Iris pigment epithelial cell (primary cell): ENCODE results near the gene PRKAR2B.
A peak's percentile ranks its signal among the peaks of the same experiment; 100 is the strongest.
"Not testable (repeated sequence)": the region's sequence is repeated elsewhere in the genome, so short reads cannot be mapped to it uniquely, and the experiment has no call there.

ENCODE experiments used
- DNase-seq: peaks from one replicate; pipeline ENCODE4 v3.0.0-alpha.2; 2011; ENCODE audit warnings: low read depth

The PRKAR2B gene

DNA sequence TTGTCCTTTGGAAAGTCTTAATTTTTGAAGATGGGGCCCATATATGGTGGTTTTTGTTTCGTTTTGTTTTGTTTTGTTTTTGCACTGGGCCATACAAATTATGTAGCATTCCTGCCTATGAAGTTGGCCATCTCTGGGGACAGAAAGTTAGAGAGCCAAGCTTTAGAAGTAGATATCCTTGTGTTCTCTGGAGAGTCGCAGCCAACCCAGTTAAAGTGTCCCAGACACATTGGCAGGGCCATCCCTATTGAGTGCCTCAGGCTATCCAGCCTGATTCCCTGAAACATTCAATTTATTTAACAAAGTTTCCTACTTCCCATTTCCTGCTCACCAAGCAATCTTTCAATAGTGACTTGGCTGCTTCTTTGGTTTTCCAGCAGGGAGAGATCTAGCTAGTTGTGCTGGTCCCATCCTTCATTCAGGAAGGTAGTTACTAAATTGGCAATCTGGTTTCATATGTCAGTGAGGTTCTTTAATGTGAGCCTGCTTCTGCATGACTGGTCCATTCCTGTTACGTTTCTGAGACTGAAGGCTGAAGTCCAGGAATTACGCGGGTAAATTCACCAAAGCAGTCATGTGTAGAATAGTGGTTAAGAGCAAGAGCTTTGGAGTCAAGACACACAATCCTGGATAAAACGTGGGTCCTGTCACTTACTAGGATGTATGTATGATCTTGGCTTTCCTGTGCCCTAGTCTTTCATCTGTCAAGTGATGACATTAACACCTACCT is 75.0 kb downstream of the PRKAR2B start:
- peak; percentile 12 for DNase-seq

DNA sequence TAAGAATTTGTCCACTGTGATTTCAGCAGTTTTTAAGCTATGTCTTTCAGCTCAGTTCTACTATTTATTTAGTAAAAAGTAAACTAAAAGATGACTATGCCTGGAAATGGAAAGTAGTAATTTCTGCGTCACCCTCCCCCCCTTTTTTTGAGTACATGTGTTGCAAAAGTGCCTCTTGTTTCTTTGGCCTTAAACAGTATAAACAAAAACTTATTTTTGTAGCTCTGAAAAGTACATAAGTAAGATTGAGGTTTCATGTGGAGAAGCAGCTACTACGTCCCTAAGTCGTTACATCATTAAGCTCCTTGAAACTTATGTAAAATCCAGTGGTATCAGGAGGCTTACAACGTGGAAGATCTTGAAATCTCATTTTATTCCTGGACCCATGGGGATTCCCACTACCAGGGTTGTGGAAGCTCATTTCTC is 78.0 kb downstream of the PRKAR2B start:
- peak; percentile 79 for DNase-seq

DNA sequence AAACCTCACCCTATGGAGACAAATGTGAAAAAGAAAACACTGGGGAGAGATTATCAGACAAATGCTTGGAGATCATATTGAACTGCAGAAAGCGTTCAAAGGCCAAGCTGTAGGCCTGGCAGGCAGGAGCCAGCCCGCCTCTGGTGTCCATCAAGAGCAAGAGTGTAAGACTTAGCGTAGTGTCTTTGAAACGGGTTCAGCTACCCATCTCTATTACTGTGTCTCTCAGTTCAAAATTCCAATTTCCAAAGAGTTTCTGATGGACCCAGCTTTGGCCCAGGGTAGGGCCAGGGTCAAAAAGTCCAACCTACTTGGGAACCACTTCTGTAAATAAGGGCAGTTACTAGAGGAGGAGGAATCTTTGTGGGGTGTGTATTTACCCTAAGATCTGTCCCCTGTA is 78.9 kb downstream of the PRKAR2B start:
- no peak for DNase-seq

DNA sequence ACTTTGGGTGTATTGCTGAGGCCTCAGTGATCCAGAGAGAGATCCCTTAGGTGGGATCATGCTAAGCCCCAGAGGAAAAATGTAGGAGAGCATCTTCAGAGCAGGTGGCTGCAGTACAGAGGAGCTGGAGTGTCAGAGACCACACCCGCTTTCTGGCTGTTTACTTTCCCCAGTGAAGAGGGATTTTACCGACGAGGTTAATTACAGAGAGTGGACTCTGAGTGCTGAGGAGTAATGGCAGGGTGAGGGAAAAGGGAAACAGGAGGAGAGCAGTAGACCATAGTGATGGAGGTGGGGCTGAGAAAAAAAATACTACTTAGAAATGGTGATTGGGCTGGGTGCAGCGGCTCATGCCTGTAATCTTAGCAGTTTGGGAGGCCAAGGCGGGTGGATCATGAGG is 81.0 kb downstream of the PRKAR2B start:
- DNase-seq = no peak

- no peak for DNase-seq
These were observed 83.7 kb downstream of the PRKAR2B start for GRCh38 chr7:107128217-107128616.

DNA sequence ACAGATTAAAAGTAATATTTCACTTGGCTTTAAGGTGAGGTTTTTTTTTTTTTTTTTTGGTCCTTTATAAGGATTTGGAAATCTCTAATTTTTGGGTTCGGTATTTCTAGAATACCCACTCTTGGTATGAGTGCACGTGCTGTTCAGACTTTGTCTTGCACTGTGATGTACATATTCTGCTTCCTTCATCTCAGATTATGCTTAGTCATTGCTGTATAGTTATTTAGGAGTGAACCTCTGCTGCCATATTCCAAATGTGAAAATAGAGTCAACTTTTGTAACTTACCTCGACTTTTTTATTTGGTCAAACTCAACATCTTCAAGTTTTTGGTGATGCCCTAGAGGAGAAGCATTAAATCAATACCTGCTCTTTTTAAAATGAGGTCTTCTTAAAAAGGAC is 84.2 kb downstream of the PRKAR2B start:
- no peak for DNase-seq

DNA sequence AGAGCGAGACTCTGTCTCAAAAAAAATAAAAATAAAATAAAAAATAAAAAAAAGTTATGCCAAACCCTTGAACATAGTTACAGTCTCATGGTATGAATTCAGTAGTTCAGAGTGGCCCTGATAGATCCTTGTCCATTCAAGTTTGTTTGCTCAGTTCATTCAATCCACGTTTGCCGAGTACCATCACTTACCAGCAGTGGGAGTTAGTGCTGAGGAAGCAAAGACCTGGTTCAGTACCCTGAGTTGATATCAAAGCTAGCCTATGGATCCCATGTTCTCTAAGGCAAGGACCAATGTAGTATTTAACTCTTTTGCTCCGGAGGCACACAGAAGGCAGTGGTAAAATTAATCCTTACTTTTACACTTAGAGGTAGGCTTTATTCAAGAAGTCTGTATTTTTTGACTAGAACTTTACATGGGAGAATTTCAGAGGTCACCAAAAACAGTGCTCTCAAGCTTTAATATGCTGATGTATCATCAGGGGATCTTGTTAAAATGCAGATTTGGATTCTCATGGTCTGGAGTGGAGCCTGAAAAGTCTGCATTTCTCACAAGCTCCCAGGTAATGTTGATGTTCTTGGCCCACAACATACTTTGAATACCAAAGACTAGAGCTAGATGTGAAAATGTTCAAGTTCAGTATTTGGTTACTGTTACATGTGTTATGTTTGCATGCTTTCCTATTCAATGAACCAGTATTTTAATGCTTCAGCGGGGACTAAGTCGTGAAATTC is 86.1 kb downstream of the PRKAR2B start:
- DNase-seq = peak; percentile 27

DNA sequence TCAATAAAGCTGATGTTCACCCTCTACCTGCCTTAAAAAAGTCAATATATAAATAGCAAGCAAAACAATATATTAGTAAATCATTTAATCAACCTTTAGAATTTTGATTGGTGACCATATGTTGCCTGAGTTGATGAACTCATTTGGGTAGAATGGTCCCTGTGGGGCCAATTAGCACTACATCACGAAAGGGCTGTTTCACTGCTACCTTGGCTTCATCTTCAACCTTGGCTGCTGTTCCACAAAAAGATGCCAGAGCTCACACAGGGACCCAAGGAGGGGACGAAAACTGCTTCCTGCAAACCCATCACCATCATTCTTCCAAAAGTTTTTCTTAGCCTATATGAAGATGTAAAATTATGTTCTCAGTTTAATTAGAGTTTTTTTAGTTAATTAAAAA is 88.9 kb downstream of the PRKAR2B start:
- no peak for DNase-seq

DNA sequence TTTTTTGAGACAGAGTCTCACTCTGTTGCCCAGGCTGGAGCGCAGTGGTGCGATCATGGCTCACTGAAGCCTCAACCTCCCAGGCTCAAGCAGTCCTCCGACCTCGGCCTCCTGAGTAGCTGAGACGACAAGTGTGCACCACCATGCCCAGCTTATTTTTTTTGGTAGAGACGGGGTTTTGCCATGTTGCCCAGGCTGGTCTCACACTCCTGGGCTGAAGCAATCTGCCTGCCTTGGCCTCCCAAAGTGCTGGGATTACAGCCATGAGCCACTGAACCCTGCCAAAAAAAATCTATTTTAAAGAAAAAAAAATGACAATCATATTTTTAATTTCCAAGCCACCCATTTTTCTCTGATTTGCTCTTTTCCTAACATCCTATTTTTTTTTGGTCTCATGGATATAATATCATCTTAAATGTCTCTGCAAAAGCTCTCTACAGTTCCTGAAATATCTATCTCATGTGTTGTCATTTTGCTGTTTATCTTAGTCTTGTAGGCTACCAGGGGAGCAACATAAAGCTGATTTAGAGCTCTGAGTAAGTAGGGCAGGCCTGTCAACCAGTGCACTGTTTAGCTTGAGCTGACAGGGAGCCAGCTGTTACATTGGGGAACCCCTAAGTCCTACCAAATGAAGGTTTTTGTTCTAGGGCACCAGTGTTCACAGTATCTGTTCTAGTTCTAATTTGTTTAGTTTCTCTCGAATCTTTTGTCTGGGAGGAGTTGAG is 94.4 kb downstream of the PRKAR2B start:
- DNase-seq = peak; percentile 65

DNA sequence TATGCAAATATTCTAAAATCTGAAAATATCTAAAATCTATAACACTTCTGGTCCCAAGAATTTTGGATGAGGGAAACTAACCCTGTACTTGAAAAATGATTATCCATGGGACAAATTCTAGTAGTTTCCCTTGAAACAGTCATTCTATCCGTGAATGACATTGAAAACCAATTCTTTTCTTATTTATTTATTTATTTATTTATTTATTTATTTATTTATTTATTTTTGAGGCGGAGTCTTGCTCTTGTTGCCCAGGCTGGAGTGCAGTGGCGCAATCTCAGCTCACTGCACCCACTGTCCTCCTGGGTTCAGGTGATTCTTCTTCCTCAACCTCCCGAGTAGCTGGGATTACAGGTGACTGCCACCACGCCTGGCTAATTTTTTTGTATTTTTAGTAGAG is 99.4 kb downstream of the PRKAR2B start:
- not testable (repeated sequence) for DNase-seq

GRCh38 chr7:107145067-107145838 is 100.7 kb downstream of the PRKAR2B start:
- no peak for DNase-seq

GRCh38 chr7:107147464-107148393 is 103.2 kb downstream of the PRKAR2B start:
- DNase-seq = peak; percentile 55

GRCh38 chr7:107148721-107149120 is 104.2 kb downstream of the PRKAR2B start:
- no peak for DNase-seq

GRCh38 chr7:107149863-107150262 is 105.4 kb downstream of the PRKAR2B start:
- DNase-seq = no peak

- DNase-seq = peak; percentile 74
These were observed 106.0 kb downstream of the PRKAR2B start for GRCh38 chr7:107150375-107151073.

- no peak for DNase-seq
These were observed 107.0 kb downstream of the PRKAR2B start for GRCh38 chr7:107151538-107151937.

DNA sequence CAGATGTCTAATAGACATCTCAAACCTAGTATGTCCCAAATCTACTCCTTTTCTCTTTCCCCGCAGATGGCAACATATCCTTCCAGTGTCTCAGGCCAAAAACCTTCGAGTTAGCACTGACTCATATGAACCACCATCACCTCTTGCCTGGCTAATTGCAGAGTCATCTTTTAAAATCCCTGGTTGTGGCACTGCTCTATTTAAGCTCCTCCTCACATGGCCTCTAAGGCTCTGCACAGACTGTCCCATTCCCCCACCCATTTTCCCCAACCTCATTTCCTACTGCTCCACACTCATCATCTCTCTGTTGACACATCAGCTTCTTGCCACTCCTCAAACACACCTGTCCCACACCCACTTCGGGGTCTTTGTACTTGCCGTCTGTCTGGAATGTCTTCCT is 107.5 kb downstream of the PRKAR2B start:
- peak; percentile 73 for DNase-seq

DNA sequence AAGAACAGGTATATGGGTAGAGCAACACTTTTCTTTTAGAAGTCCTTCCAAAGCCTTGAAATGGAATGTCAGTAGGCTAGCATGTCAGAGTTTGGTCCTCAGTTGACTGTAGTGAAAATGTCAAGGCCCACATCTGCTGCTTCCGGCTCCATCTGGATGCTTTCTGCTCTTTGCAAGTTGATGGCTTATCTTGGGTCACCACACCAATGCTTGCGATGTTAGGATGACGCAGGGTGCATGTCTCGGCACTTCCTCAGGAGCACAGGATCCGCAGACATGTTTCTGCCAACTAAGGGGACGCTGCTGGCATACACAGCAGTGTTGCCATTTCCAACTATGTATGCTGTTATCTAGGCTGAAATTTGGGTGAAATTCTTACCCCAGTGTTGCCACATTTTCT is 110.3 kb downstream of the PRKAR2B start:
- no peak for DNase-seq

DNA sequence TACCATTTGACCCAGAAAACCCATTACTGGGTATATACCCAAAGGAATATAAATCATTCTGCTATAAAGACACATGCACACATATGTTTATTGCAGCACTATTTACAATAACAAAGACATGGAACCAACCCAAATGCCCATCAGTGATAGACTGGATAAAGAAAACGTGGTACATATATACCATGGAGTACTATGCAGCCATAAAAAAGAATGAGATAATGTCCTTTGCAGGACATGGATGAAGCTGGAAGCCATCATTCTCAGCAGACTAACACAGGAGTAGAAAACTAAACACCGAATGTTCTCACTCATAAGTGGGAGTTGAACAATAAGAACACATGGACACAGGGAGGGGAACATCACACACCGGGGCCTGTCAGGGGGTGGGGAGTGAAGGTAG is 111.2 kb downstream of the PRKAR2B start:
- not testable (repeated sequence) for DNase-seq

GRCh38 chr7:107157091-107157490 is 112.6 kb downstream of the PRKAR2B start:
- DNase-seq = no peak
